Loucy (cell line): ENCODE data around the gene GTPBP4.

Experiments used
- H2AFZ ChIP-seq: fragments of 200-600 bp; sonication (generic); 2 replicates; pipeline ENCODE4 v1.6.0; 2016; ENCODE audit warnings: antibody characterized with exemption, mild to moderate bottlenecking, low read length, moderate library complexity
- H3F3A ChIP-seq: fragments of 200-600 bp; 2 replicates; pipeline ENCODE4 v1.6.0; 2016; ENCODE audit warnings: antibody characterized with exemption, low read depth, mild to moderate bottlenecking
- H3K27me3 ChIP-seq: fragments of 200-600 bp; sonication (generic); 2 replicates; pipeline ENCODE4 v1.6.1; 2014; ENCODE audit warnings: low read length, mild to moderate bottlenecking; ENCODE audit not compliant: insufficient read depth, poor library complexity, severe bottlenecking
- H3K36me3 ChIP-seq: fragments of 200-600 bp; sonication (generic); 2 replicates; pipeline ENCODE4 v1.6.1; 2016; ENCODE audit warnings: low read length; ENCODE audit not compliant: insufficient read depth
- H3K4me1 ChIP-seq: fragments of 200-600 bp; sonication (generic); 2 replicates; pipeline ENCODE4 v1.5.1; 2014; ENCODE audit warnings: low read length, mild to moderate bottlenecking; ENCODE audit not compliant: insufficient read depth, poor library complexity, severe bottlenecking
- H3K4me2 ChIP-seq: fragments of 200-600 bp; sonication (generic); 2 replicates; pipeline ENCODE4 v1.6.0; 2014; ENCODE audit warnings: antibody characterized with exemption, low read length, low read depth, mild to moderate bottlenecking; ENCODE audit not compliant: poor library complexity, severe bottlenecking
- H3K4me3 ChIP-seq: fragments of 200-600 bp; sonication (generic); 2 replicates; pipeline ENCODE4 v1.5.1; 2014; ENCODE audit warnings: low read length, mild to moderate bottlenecking, mixed read lengths; ENCODE audit not compliant: poor library complexity, severe bottlenecking
- H3K79me2 ChIP-seq: fragments of 200-600 bp; sonication (generic); 2 replicates; pipeline ENCODE4 v1.6.1; 2014; ENCODE audit warnings: low read length; ENCODE audit not compliant: insufficient read depth
- H3K9ac ChIP-seq: fragments of 200-600 bp; sonication (generic); 2 replicates; pipeline ENCODE4 v1.6.0; 2014; ENCODE audit warnings: mild to moderate bottlenecking, low read depth, low read length, moderate library complexity; ENCODE audit not compliant: poor library complexity, severe bottlenecking
- H3K9me2 ChIP-seq: fragments of 200-600 bp; sonication (generic); replicated peaks from 2 replicates; pipeline ENCODE4 v1.6.1; 2016; ENCODE audit warnings: low read depth, low read length, mixed read lengths
- H3K9me3 ChIP-seq: fragments of 200-600 bp; sonication (generic); 2 replicates; pipeline ENCODE4 v1.6.1; 2014; ENCODE audit warnings: mild to moderate bottlenecking, antibody characterized with exemption, low read length, low read depth; ENCODE audit not compliant: insufficient read depth
- H4K20me1 ChIP-seq: fragments of 200-600 bp; sonication (generic); 2 replicates; pipeline ENCODE4 v1.6.0; 2014; ENCODE audit warnings: antibody characterized with exemption, low read length, mild to moderate bottlenecking; ENCODE audit not compliant: insufficient read depth, poor library complexity, severe bottlenecking
- CTCF ChIP-seq: fragments of 200-600 bp; sonication (generic); conservative IDR thresholded peaks from 2 replicates; pipeline ENCODE4 v1.5.1; 2014; ENCODE audit warnings: mild to moderate bottlenecking, antibody characterized with exemption, low read length
- EZH2phosphoT487 ChIP-seq: fragments of 200-600 bp; IDR thresholded peaks from 2 replicates; pipeline ENCODE4 v1.6.1; 2018; ENCODE audit warnings: antibody characterized with exemption, mild to moderate bottlenecking, moderate library complexity, borderline replicate concordance

Gene GTPBP4

GRCh38 chr10:974038-974784 is 14.0 kb upstream of the GTPBP4 start:
- TF ChIP-seq EZH2phosphoT487 (no peak), CTCF (no peak)
- Histone ChIP-seq H3K4me1 (no peaks in the 10 kb centered on the region), H2AFZ (no peak overlapping the region), H3K4me2 (no peak overlapping the region), H3K27me3 (no peaks in the 10 kb centered on the region), H3K36me3 (no peaks in the 10 kb centered on the region), H3K4me3 (no peak overlapping the region), H3K9me3 (peaks cover 6% of the 10 kb centered on the region; the same call in 1 of the 2 replicates), H3K9me2 (no peaks in the 10 kb centered on the region), H3K79me2 (no peaks in the 10 kb centered on the region), H4K20me1 (no peaks in the 10 kb centered on the region), H3F3A (no peaks in the 10 kb centered on the region), H3K9ac (no peak overlapping the region)

DNA sequence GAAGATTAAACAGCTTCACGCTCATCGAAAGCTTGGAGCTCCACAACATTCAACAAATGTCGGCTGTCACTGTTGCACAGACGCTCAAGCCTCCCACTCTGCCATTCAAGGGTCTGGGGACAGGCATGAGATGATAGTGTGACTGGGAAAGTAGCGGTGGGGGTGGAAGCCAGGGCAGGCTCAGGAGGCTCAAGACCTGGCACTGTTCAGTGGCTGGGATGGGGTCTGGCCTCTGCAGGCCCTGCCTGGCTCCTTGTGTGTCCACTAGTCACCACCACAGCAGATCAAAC is 13.5 kb upstream of the GTPBP4 start:
- Histone ChIP-seq H3K9ac (no peak overlapping the region), H3K9me3 (peaks cover 9% of the 10 kb centered on the region; the same call in 1 of the 2 replicates), H3K4me3 (no peak overlapping the region), H2AFZ (no peak overlapping the region), H4K20me1 (no peaks in the 10 kb centered on the region), H3K27me3 (no peaks in the 10 kb centered on the region), H3K79me2 (no peaks in the 10 kb centered on the region), H3K4me1 (no peaks in the 10 kb centered on the region), H3K4me2 (no peak overlapping the region), H3F3A (no peaks in the 10 kb centered on the region), H3K9me2 (no peaks in the 10 kb centered on the region), H3K36me3 (no peaks in the 10 kb centered on the region)
- no peak for TF ChIP-seq CTCF
- no peak for TF ChIP-seq EZH2phosphoT487

DNA sequence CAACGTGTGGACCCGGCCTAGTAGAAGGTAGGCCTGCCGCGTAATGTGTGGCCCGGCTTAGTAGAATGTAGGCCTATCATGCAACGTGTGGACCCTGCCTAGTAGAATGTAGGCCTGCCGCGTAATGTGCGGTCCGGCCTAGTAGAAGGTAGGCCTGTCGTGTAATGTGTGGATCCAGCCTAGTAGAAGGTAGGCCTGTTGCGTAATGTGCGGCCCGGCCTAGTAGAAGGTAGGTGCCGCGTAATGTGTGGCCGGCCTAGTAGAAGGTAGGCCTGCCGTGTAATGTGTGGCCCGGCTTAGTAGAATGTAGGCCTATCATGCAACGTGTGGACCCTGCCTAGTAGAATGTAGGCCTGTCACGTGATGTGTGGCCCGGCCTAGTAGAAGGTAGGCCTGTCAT is 11.9 kb upstream of the GTPBP4 start:
- no peaks in the 10 kb centered on the region for H4K20me1 ChIP-seq
- H2AFZ ChIP-seq: no peak overlapping the region
- H3K27me3 ChIP-seq: no peaks in the 10 kb centered on the region
- H3K79me2 ChIP-seq: no peaks in the 10 kb centered on the region
- H3K9ac ChIP-seq: no peak overlapping the region
- no peak overlapping the region for H3K4me3 ChIP-seq
- H3K9me2 ChIP-seq: no peaks in the 10 kb centered on the region
- no peaks in the 10 kb centered on the region for H3K4me1 ChIP-seq
- H3K36me3 ChIP-seq: no peaks in the 10 kb centered on the region
- TF ChIP-seq CTCF (no peak), EZH2phosphoT487 (no peak)
- H3K4me2 ChIP-seq: no peak overlapping the region
- peaks cover 23% of the 10 kb centered on the region; the same call in 1 of the 2 replicates for H3K9me3 ChIP-seq
- no peaks in the 10 kb centered on the region for H3F3A ChIP-seq
